DOHH2 (cell line): ENCODE measurements around the gene IFNA1.

Experiments used
- H3F3A ChIP-seq: fragments of 200-600 bp; sonication (generic), shearing (Covaris generic); 2 replicates; pipeline ENCODE4 v1.6.0; 2016; ENCODE audit warnings: antibody characterized with exemption, mild to moderate bottlenecking; ENCODE audit not compliant: control insufficient read depth, insufficient read depth
- H3K27ac ChIP-seq: fragments of 200-600 bp; sonication (generic); 2 replicates; pipeline ENCODE4 v1.5.1; 2014; ENCODE audit warnings: low read depth, mild to moderate bottlenecking, low read length, moderate library complexity
- H3K27me3 ChIP-seq: fragments of 200-600 bp; sonication (generic); 2 replicates; pipeline ENCODE4 v1.6.1; 2014; ENCODE audit warnings: mild to moderate bottlenecking, low read length, mixed read lengths; ENCODE audit not compliant: control insufficient read depth
- H3K36me3 ChIP-seq: fragments of 200-600 bp; sonication (generic); 2 replicates; pipeline ENCODE4 v1.6.1; 2014; ENCODE audit warnings: mild to moderate bottlenecking, low read length, moderate library complexity, mixed read lengths; ENCODE audit not compliant: control insufficient read depth
- H3K4me1 ChIP-seq: fragments of 200-600 bp; sonication (generic); 2 replicates; pipeline ENCODE4 v1.6.1; 2014; ENCODE audit warnings: mild to moderate bottlenecking, low read length, mixed read lengths; ENCODE audit not compliant: control insufficient read depth
- H3K4me2 ChIP-seq: fragments of 200-600 bp; sonication (generic); 2 replicates; pipeline ENCODE4 v1.6.0; 2014; ENCODE audit warnings: mild to moderate bottlenecking, low read length, moderate library complexity
- H3K4me3 ChIP-seq: fragments of 200-600 bp; sonication (generic); 2 replicates; pipeline ENCODE4 v1.5.1; 2014; ENCODE audit warnings: mild to moderate bottlenecking, low read length, mixed read lengths
- H3K79me2 ChIP-seq: fragments of 200-600 bp; sonication (generic); 2 replicates; pipeline ENCODE4 v1.6.1; 2014; ENCODE audit warnings: mild to moderate bottlenecking, low read length, mixed read lengths; ENCODE audit not compliant: control insufficient read depth
- H3K9me2 ChIP-seq: fragments of 200-600 bp; sonication (generic); replicated peaks from 2 replicates; pipeline ENCODE4 v1.6.1; 2014; ENCODE audit warnings: mild to moderate bottlenecking, low read length, mixed read lengths; ENCODE audit not compliant: control insufficient read depth
- H3K9me3 ChIP-seq: fragments of 200-600 bp; sonication (generic); 2 replicates; pipeline ENCODE4 v1.6.1; 2014; ENCODE audit warnings: antibody characterized with exemption, low read length, mixed read lengths; ENCODE audit not compliant: control insufficient read depth, insufficient read depth
- H4K20me1 ChIP-seq: fragments of 200-600 bp; sonication (generic); 2 replicates; pipeline ENCODE4 v1.6.0; 2014; ENCODE audit warnings: low read depth, mild to moderate bottlenecking, antibody characterized with exemption, low read length, moderate library complexity; ENCODE audit not compliant: control insufficient read depth, insufficient read depth
- CTCF ChIP-seq: fragments of 200-600 bp; sonication (generic); IDR thresholded peaks from one replicate; pipeline ENCODE4 v1.5.1; 2014; ENCODE audit warnings: antibody characterized with exemption, mild to moderate bottlenecking, low read depth, low read length; ENCODE audit not compliant: poor library complexity, severe bottlenecking
- EZH2phosphoT487 ChIP-seq: fragments of 200-600 bp; sonication (generic); IDR thresholded peaks from 2 replicates; pipeline ENCODE4 v1.6.1; 2017; ENCODE audit warnings: borderline replicate concordance, mild to moderate bottlenecking, antibody characterized with exemption, low read length, moderate library complexity, mixed read lengths

The IFNA1 gene

GRCh38 chr9:21482213-21482612 lies 42.0 kb downstream of the IFNA1 start, which contains the start of gene IFNE:
IFNE (minus strand) TSS chr9:21482313; CDS start chr9:21481694, 619 bp downstream.
- TF ChIP-seq CTCF (no peak), EZH2phosphoT487 (no peak)
- H4K20me1 ChIP-seq: no peaks in the 10 kb centered on the region
- H3K36me3 ChIP-seq: no peaks in the 10 kb centered on the region
- H3K9me2 ChIP-seq: no peaks in the 10 kb centered on the region
- no peak within 1 kb of the TSS for H3K27ac ChIP-seq
- no peaks in the 10 kb centered on the region for H3K4me1 ChIP-seq
- H3K4me2 ChIP-seq: no peak within 1 kb of the TSS
- no peaks in the 10 kb centered on the region for H3K79me2 ChIP-seq
- H3K27me3 ChIP-seq: no peaks in the 10 kb centered on the region
- no peaks in the 10 kb centered on the region for H3K9me3 ChIP-seq
- no peaks in the 10 kb centered on the region for H3F3A ChIP-seq
- H3K4me3 ChIP-seq: no peak within 1 kb of the TSS
